ENCODE data around the gene KMT2D. TPM values are rescaled to one million over a fixed set of nuclear protein-coding genes. Genes with fewer than 3 reads are reported as not detected.

Gene KMT2D
- total and polyA plus RNA-seq, 5 donors from 2014 or later, result 5.2 to 149 (median 6.7) TPM

- no peak for ATAC-seq (ENCODE audit: low read depth in 2 of 2)
- Histone ChIP-seq H3K27ac (ENCODE audit: insufficient read depth, low read length, poor library complexity, severe bottlenecking) (no peak overlapping the region), H3K36me3 (ENCODE audit: control insufficient read depth, insufficient read depth, low read length) (peaks cover 63% of the 10 kb centered on the region), H3K9me3 (ENCODE audit: control insufficient read depth in 2 of 2, low read length in 2 of 2) (no peaks in the 10 kb centered on the region), H3K4me1 (ENCODE audit: control insufficient read depth, insufficient read depth, low read length, poor library complexity, severe bottlenecking) (peaks cover 12% of the 10 kb centered on the region), H3K4me3 (ENCODE audit: low read depth, low read length) (no peak overlapping the region), H3K27me3 (ENCODE audit: control insufficient read depth, insufficient read depth, low read length) (peaks cover 5% of the 10 kb centered on the region)
- peaks cover 0 to 2% (median 0%) of the 10 kb centered on the region in 7 donors for H3K9me3 Mint-ChIP-seq
- peaks cover 27% of the 10 kb centered on the region for H3K27me3 Mint-ChIP-seq
- DNase-seq, result no peak
- H3K4me1 Mint-ChIP-seq, result peaks cover 5 to 27% (median 17%) of the 10 kb centered on the region in 4 donors
- H3K36me3 Mint-ChIP-seq, result peaks cover 49% of the 10 kb centered on the region
- no peak overlapping the region for H3K27ac Mint-ChIP-seq
- no peak overlapping the region for H3K4me3 Mint-ChIP-seq
Measured at GRCh38 chr12:49098703-49099102, 38.1 kb upstream of the KMT2D start.

- Histone ChIP-seq H3K27ac (ENCODE audit: insufficient read depth, low read length, poor library complexity, severe bottlenecking) (no peak overlapping the region), H3K4me3 (ENCODE audit: low read depth, low read length) (no peak overlapping the region), H3K27me3 (ENCODE audit: control insufficient read depth, insufficient read depth, low read length) (peaks cover 10% of the 10 kb centered on the region), H3K36me3 (ENCODE audit: control insufficient read depth, insufficient read depth, low read length) (peaks cover 56% of the 10 kb centered on the region), H3K4me1 (ENCODE audit: control insufficient read depth, insufficient read depth, low read length, poor library complexity, severe bottlenecking) (peaks cover 16% of the 10 kb centered on the region), H3K9me3 (ENCODE audit: control insufficient read depth in 2 of 2, low read length in 2 of 2) (no peaks in the 10 kb centered on the region)
- peak; percentile 47 to 64 (median 61) for DNase-seq
- peaks cover 5 to 32% (median 19%) of the 10 kb centered on the region in 4 donors for H3K4me1 Mint-ChIP-seq
- peak; percentile 54 to 56 for ATAC-seq (ENCODE audit: low read depth in 2 of 2)
- peaks cover 33% of the 10 kb centered on the region for H3K27me3 Mint-ChIP-seq
- H3K36me3 Mint-ChIP-seq, result peaks cover 44% of the 10 kb centered on the region
- peaks cover 0 to 2% (median 0%) of the 10 kb centered on the region in 7 donors for H3K9me3 Mint-ChIP-seq
- H3K4me3 Mint-ChIP-seq, result peak overlapping the region in 1 of 4 donors; percentile 15
- H3K27ac Mint-ChIP-seq, result no peak overlapping the region
Measured at GRCh38 chr12:49098035-49098451, 37.4 kb upstream of the KMT2D start.

- Mint-ChIP-seq H3K27ac (no peak overlapping the region), H3K27me3 (peaks cover 40% of the 10 kb centered on the region), H3K36me3 (peaks cover 42% of the 10 kb centered on the region), H3K9me3 (peaks cover 0 to 2% (median 0%) of the 10 kb centered on the region in 7 donors), H3K4me3 (no peak overlapping the region), H3K4me1 (peaks cover 5 to 33% (median 20%) of the 10 kb centered on the region in 4 donors)
- H3K4me1 ChIP-seq (ENCODE audit: control insufficient read depth, insufficient read depth, low read length, poor library complexity, severe bottlenecking), result peaks cover 18% of the 10 kb centered on the region
- H3K9me3 ChIP-seq (ENCODE audit: control insufficient read depth in 2 of 2, low read length in 2 of 2), result no peaks in the 10 kb centered on the region
- peaks cover 50% of the 10 kb centered on the region for H3K36me3 ChIP-seq (ENCODE audit: control insufficient read depth, insufficient read depth, low read length)
- H3K4me3 ChIP-seq (ENCODE audit: low read depth, low read length), result no peak overlapping the region
- ATAC-seq (ENCODE audit: low read depth in 2 of 2), result no peak
- no peak overlapping the region for H3K27ac ChIP-seq (ENCODE audit: insufficient read depth, low read length, poor library complexity, severe bottlenecking)
- no peak for DNase-seq
- H3K27me3 ChIP-seq (ENCODE audit: control insufficient read depth, insufficient read depth, low read length), result peaks cover 16% of the 10 kb centered on the region
Measured at GRCh38 chr12:49097381-49097780, 36.8 kb upstream of the KMT2D start.

GRCh38 chr12:49094975-49095365 lies 34.4 kb upstream of the KMT2D start:
- H3K9me3 ChIP-seq (ENCODE audit: control insufficient read depth in 2 of 2, low read length in 2 of 2), result no peaks in the 10 kb centered on the region
- Mint-ChIP-seq H3K4me1 (peaks cover 5 to 46% (median 33%) of the 10 kb centered on the region in 4 donors), H3K27me3 (peaks cover 63% of the 10 kb centered on the region), H3K36me3 (peaks cover 27% of the 10 kb centered on the region), H3K9me3 (peaks cover 0 to 2% (median 0%) of the 10 kb centered on the region in 7 donors), H3K4me3 (peak overlapping the region in 3 of 4 donors; percentile 17 to 92 (median 62)), H3K27ac (no peak overlapping the region)
- peaks cover 26% of the 10 kb centered on the region for H3K36me3 ChIP-seq (ENCODE audit: control insufficient read depth, insufficient read depth, low read length)
- H3K4me1 ChIP-seq (ENCODE audit: control insufficient read depth, insufficient read depth, low read length, poor library complexity, severe bottlenecking), result peaks cover 41% of the 10 kb centered on the region
- no peak overlapping the region for H3K27ac ChIP-seq (ENCODE audit: insufficient read depth, low read length, poor library complexity, severe bottlenecking)
- no peak overlapping the region for H3K4me3 ChIP-seq (ENCODE audit: low read depth, low read length)
- ATAC-seq (ENCODE audit: low read depth in 2 of 2), result no peak
- DNase-seq, result no peak
- H3K27me3 ChIP-seq (ENCODE audit: control insufficient read depth, insufficient read depth, low read length), result peaks cover 20% of the 10 kb centered on the region

GRCh38 chr12:49094160-49094974 lies 33.8 kb upstream of the KMT2D start, which contains the start of gene DHH:
DHH (minus strand) TSS chr12:49094801; CDS start chr12:49094512, 289 bp downstream.
- H3K4me1 Mint-ChIP-seq, result peaks cover 5 to 50% (median 34%) of the 10 kb centered on the region in 4 donors
- no peak within 1 kb of the TSS for H3K27ac ChIP-seq (ENCODE audit: insufficient read depth, low read length, poor library complexity, severe bottlenecking)
- no peak for ATAC-seq (ENCODE audit: low read depth in 2 of 2)

GRCh38 chr12:49093792-49094159 lies 33.2 kb upstream of the KMT2D start:
- H3K4me1 ChIP-seq (ENCODE audit: control insufficient read depth, insufficient read depth, low read length, poor library complexity, severe bottlenecking), result peaks cover 53% of the 10 kb centered on the region
- Mint-ChIP-seq H3K9me3 (peaks cover 0 to 2% (median 0%) of the 10 kb centered on the region in 7 donors), H3K36me3 (peaks cover 24% of the 10 kb centered on the region), H3K27me3 (peaks cover 72% of the 10 kb centered on the region), H3K27ac (no peak overlapping the region), H3K4me3 (peak overlapping the region in 3 of 4 donors; percentile 5 to 21 (median 15)), H3K4me1 (peaks cover 5 to 55% (median 34%) of the 10 kb centered on the region in 4 donors)
- no peaks in the 10 kb centered on the region for H3K9me3 ChIP-seq (ENCODE audit: control insufficient read depth in 2 of 2, low read length in 2 of 2)
- no peak overlapping the region for H3K4me3 ChIP-seq (ENCODE audit: low read depth, low read length)
- ATAC-seq (ENCODE audit: low read depth in 2 of 2) (no peak), DNase-seq (no peak)
- H3K27ac ChIP-seq (ENCODE audit: insufficient read depth, low read length, poor library complexity, severe bottlenecking), result no peak overlapping the region
- H3K36me3 ChIP-seq (ENCODE audit: control insufficient read depth, insufficient read depth, low read length), result peaks cover 18% of the 10 kb centered on the region
- H3K27me3 ChIP-seq (ENCODE audit: control insufficient read depth, insufficient read depth, low read length), result peaks cover 30% of the 10 kb centered on the region

More at GRCh38 chr12:49094160-49094974, 33.8 kb upstream of the KMT2D start, which contains the start of gene DHH:
- H3K27me3 Mint-ChIP-seq, result peaks cover 69% of the 10 kb centered on the region
- no peak within 1 kb of the TSS for H3K4me3 ChIP-seq (ENCODE audit: low read depth, low read length)
- no peak within 1 kb of the TSS for H3K27ac Mint-ChIP-seq
- H3K4me1 ChIP-seq (ENCODE audit: control insufficient read depth, insufficient read depth, low read length, poor library complexity, severe bottlenecking), result peaks cover 47% of the 10 kb centered on the region
- H3K9me3 ChIP-seq (ENCODE audit: control insufficient read depth in 2 of 2, low read length in 2 of 2), result no peaks in the 10 kb centered on the region
- peak within 1 kb of the TSS; percentile 15 to 92 (median 40) for H3K4me3 Mint-ChIP-seq
- peaks cover 24% of the 10 kb centered on the region for H3K27me3 ChIP-seq (ENCODE audit: control insufficient read depth, insufficient read depth, low read length)
- peaks cover 23% of the 10 kb centered on the region for H3K36me3 ChIP-seq (ENCODE audit: control insufficient read depth, insufficient read depth, low read length)
- no peak for DNase-seq
- H3K9me3 Mint-ChIP-seq, result peaks cover 0 to 2% (median 0%) of the 10 kb centered on the region in 7 donors
- peaks cover 24% of the 10 kb centered on the region for H3K36me3 Mint-ChIP-seq

GRCh38 chr12:49092816-49093406 lies 32.3 kb upstream of the KMT2D start:
- Mint-ChIP-seq H3K4me1 (peaks cover 5 to 63% (median 35%) of the 10 kb centered on the region in 4 donors), H3K4me3 (peak overlapping the region in 1 of 4 donors; percentile 49), H3K27me3 (peaks cover 78% of the 10 kb centered on the region), H3K36me3 (peaks cover 16% of the 10 kb centered on the region), H3K9me3 (peaks cover 0 to 2% (median 0%) of the 10 kb centered on the region in 7 donors), H3K27ac (no peak overlapping the region)
- ATAC-seq (ENCODE audit: low read depth in 2 of 2) (no peak), DNase-seq (no peak)
- peaks cover 33% of the 10 kb centered on the region for H3K27me3 ChIP-seq (ENCODE audit: control insufficient read depth, insufficient read depth, low read length)
- no peak overlapping the region for H3K4me3 ChIP-seq (ENCODE audit: low read depth, low read length)
- no peak overlapping the region for H3K27ac ChIP-seq (ENCODE audit: insufficient read depth, low read length, poor library complexity, severe bottlenecking)
- no peaks in the 10 kb centered on the region for H3K9me3 ChIP-seq (ENCODE audit: control insufficient read depth in 2 of 2, low read length in 2 of 2)
- peaks cover 14% of the 10 kb centered on the region for H3K36me3 ChIP-seq (ENCODE audit: control insufficient read depth, insufficient read depth, low read length)
- peaks cover 62% of the 10 kb centered on the region for H3K4me1 ChIP-seq (ENCODE audit: control insufficient read depth, insufficient read depth, low read length, poor library complexity, severe bottlenecking)

Data from CD4-positive, CD25-positive, alpha-beta regulatory T cell (primary cell).